Measurements from ENCODE around the gene ACOT9.
"Not testable (repeated sequence)": the region's sequence is repeated elsewhere in the genome, so short reads cannot be mapped to it uniquely, and the experiment has no call there.

ACOT9 gene

GRCh38 chrX:23765868-23766267, 22.8 kb upstream of the ACOT9 start:
- DNase-seq (ENCODE audit: low read depth in 3 of 3) = no peak

- no peak for DNase-seq (ENCODE audit: low read depth in 3 of 3)
Observed at GRCh38 chrX:23765449-23765848, 22.4 kb upstream of the ACOT9 start.

DNA sequence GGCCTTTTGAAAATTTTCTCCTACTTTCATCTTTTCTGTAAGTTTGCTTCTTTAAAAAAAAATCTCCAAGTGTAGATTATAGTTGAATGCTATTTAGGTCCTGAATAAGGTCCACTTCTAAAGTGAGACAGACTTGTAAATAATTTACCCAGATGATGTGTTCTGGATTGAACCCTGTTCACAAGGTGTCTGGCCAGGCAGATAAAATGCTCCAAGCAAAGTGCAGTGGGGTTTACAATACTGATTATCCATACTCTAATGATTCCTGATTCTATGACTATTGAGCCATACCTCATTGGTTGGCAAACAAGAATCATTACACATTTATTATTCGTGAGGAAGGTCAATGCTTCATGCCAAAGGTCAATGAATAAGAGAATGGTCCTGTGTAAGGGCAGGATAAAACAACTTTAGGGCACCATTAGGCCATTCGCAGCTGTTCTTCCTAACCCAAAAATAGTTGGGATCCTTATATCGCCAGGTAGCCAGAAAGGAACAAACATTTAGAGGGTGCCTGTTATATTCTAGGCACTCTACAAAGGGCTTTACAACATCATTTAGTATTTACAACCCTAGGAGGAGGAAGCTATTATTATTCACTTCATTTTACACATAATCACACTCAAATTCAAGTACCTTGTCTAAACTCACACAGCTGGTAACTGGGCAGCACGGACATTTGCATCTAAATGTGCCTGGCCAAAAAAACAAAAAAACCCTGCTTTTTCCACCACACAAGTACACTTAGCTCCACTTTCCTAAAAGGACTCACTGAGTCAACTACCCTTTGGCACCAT, 21.3 kb upstream of the ACOT9 start:
- DNase-seq (ENCODE audit: low read depth in 3 of 3) = no peak

DNA sequence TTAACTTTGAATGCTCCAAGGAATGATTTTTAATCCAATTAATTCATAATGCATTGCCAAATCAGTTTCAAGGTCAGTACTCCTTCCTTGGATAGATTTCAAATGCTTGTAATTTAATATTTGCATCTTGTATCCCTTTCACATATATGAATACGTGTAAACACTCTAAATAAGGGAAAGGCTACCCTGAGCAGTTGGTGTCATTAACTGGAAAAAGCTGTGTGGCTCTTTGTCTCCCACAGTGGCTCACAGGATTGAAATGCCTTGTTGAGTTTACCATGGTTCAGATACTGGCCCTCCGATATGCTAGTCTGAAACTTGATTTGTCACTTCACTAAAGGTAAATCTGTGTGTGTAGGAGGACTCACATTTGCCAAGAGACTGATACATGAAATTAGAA, 16.7 kb upstream of the ACOT9 start:
- DNase-seq (ENCODE audit: low read depth in 3 of 3) = no peak

DNA sequence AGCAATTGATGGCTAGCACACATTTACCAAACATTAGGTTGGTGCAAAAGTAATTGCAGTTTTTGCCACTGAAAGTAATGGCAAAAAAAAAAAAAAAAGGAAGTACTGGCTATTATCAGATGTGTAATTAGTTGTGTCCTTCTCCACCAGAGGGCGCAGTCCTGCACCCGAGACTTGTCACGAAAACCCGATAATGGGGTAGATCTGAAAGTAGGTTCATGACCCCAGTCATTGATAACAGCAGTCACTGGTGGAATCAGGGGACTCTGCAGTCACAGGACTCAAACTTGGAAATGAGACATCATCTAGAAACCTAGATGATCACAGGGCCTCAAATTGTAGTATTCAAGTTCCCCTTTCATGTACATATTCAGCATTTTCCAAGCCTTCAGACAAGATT, 13.1 kb upstream of the ACOT9 start:
- DNase-seq (ENCODE audit: low read depth in 3 of 3) = peak in 2 of 3 experiments; percentile 29 to 34

DNA sequence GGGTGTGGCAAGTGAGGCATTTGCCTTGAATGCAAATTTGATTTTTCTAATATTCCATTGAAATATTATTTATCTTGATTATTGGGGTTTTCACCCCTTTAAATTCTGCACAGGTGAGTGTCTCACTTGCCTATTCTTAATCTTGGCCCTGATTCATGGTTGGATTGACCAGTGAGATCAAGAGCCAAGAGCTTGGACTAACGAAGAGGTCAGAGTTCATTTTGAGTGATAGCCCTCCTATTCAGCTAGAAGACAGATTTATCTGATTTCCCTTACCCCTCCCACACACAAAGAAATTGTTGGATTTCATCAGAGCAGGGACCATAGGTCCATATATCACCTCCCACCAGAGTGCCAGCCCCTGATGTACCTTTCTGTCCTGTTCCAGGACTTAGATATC, 11.6 kb upstream of the ACOT9 start:
- DNase-seq (ENCODE audit: low read depth in 3 of 3) = no peak

- DNase-seq (ENCODE audit: low read depth in 3 of 3) = no peak
Observed at GRCh38 chrX:23752740-23753415, 9.8 kb upstream of the ACOT9 start.

- no peak for DNase-seq (ENCODE audit: low read depth in 3 of 3)
Observed at GRCh38 chrX:23749576-23749975, 6.5 kb upstream of the ACOT9 start.

DNA sequence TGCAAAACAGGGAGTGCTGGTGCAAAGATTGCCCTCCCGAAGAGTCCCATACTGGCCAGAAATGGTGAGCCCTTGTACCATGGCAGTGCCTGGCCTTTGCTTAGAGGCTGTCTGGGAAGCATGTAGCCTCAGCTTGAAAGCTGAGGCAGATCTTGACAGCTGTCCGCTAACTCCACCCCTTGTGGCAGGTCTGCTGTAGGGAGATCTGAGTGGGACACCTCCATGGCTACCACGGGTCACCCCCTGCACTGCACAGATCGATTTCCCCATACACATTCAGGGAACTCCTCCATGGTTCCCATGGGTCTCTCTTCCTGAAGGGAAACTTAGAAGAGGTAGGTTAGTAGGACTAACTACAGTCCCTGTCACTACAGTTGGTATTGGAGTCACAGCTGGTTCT, 6.1 kb upstream of the ACOT9 start:
- DNase-seq (ENCODE audit: low read depth in 3 of 3) = no peak

DNA sequence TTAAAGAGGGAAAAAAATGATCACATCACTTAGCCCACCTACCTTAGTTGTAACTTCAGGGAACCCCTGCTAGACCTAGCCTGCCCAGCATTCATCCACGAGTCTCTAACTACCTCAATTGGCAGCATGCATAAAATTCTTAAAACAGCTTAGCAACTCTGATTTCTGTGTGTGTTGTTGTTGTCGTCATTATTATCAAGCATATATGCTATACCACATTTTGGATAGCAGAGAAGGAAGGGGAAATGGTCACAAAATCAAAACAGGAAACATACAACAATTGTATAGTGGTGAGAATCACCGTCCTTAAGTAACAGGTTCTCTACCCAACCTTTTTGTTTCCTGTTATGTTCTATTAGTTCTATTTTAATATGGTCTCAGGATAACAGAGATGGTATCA, 2.7 kb upstream of the ACOT9 start:
- DNase-seq (ENCODE audit: low read depth in 3 of 3) = no peak

GRCh38 chrX:23743623-23743971, 521 bp upstream of the ACOT9 start:
- DNase-seq (ENCODE audit: low read depth in 3 of 3) = not testable (repeated sequence)

DNA sequence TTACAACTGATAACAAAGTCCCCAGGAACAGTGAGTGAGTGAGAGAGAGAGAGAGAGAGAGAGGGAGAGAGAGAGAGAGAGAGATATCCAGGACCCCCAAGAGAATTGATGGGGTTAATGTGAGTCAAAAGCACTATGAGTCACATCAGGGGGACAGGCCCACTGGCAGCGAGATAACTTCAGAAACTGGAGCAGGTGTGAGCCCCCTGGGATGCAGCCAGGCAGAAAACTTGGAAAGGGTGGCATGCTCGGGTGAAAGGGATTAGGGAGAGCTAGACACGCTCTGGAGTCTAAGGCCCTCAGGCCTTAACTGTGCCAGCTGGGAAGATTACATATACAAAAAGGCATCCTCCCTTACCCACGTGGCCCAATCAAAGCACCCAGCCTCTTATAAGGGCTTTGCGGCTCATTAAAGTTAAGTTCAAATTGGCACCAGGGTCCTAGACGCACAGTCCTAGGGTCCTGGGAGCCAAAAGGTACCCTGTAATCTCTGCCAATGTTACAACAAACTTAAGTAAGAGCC, 841 bp downstream of the ACOT9 start:
- no peak for DNase-seq (ENCODE audit: low read depth in 3 of 3)

- no peak for DNase-seq (ENCODE audit: low read depth in 3 of 3)
Observed at GRCh38 chrX:23737413-23737812, 5.7 kb downstream of the ACOT9 start.

- DNase-seq (ENCODE audit: low read depth in 3 of 3) = no peak
Observed at GRCh38 chrX:23736030-23736429, 7.0 kb downstream of the ACOT9 start.

- DNase-seq (ENCODE audit: low read depth in 3 of 3) = no peak
Observed at GRCh38 chrX:23732704-23733103, 10.4 kb downstream of the ACOT9 start.

GRCh38 chrX:23731951-23732350, 11.1 kb downstream of the ACOT9 start:
- DNase-seq (ENCODE audit: low read depth in 3 of 3) = no peak

DNA sequence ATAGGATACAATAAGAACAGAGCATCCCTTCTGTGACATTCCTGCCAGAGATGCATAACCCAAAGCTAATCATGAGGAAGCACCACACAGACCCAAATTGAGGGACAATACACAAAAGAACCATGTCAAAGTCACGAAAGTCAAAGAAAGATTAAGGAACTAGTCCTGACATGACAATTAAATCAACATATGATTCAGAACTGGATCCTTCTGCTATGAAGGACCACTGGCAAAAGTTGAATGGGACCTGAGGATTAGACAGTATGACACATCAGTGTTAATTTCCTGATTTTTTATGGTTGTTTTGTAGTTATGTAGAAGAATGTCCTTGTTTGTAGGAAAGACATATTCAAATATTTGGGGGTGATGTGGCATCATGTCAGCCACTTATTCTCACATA, 13.9 kb downstream of the ACOT9 start:
- DNase-seq (ENCODE audit: low read depth in 3 of 3) = no peak

DNA sequence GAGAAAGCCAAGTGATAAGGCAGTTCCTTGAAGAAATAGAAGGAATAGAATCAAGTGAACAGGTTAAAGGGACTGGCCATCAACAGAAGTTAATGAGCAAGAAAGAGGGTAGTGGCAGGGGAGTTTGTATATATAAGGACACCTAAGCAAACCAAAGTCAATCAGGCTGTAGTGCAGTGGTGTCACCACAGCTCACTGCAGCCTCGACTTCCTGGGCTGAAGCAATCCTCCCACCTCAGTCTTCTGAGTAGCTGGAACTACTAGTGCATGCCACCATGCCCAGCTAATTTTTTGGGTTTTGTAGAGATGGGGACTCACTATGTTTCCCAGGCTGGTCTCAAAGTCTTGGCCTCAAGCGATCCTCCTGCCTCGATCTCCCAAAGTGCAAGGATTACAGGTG, 15.9 kb downstream of the ACOT9 start:
- no peak for DNase-seq (ENCODE audit: low read depth in 3 of 3)

- DNase-seq (ENCODE audit: low read depth in 3 of 3) = no peak
Observed at GRCh38 chrX:23726191-23726590, 16.9 kb downstream of the ACOT9 start.

DNA sequence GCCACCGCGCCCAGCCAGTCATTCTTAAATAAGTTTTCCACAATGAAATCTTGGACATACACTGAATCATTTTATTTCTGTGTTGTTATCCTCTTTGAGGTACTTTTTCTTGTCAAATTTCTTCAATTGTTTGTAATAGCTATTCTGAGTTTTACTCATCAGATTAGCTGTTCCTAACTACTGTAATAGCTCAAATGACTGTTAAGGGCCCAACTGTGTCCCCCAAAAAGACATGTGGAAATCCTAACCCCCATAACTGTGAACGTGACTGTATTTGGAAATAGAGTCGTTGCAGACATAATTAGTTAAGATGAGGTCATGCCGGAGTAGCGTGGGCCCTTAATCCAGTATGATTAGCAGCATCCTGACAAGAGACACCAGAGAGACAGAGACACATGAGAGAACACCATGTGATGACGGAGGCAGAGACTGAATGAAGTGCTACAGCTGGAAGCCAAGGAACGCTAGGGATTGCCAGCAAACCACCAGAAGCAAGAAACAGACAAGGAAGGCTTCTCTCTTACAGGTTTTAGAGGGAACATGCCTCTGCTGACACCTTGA, 22.9 kb downstream of the ACOT9 start:
- DNase-seq (ENCODE audit: low read depth in 3 of 3) = no peak

DNA sequence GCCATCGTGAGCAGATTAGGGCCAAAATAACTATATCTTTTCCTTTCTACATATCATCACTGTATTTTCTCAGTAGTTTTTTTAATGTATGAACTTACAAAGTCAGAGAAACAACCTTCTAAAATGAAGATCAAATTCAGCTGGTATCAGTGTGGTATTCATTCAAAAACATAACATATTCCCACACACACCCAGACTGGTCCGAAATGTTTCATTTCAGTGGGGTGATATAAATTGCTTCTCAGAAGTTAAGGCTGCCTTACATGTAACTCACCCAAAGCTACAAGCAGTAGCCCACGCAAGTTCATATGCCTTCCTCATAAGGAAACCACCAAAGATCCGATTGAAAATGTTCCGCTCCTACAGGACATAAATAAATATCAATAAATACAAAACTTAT, 37.8 kb downstream of the ACOT9 start:
- DNase-seq (ENCODE audit: low read depth in 3 of 3) = no peak

DNA sequence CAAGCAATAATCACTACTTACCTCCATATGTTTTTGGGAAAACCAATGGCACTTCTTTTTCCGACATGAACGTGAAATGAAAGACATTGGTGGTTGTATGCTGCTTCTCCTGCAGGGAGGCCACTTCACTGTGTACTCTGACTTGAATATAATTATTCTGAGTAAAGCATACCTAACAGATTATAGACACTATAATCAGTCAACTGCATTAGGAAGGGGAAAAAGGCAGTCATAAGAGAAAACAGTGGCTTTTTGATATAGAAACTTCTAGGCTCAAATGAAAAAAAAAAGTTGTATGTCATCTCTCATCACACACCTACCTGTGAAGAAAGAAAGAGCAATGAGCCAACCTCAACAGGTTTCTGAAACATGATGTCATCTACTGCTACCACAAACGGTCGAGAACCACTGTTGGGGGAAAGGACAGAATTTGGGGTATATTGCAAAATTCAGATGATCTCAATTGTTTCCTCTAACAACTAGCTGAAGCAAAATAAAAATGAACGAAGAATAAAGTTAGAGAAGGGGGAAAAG, 38.3 kb downstream of the ACOT9 start:
- DNase-seq (ENCODE audit: low read depth in 3 of 3) = no peak

All from stimulated activated CD4-positive, alpha-beta T cell treated with anti-CD3 and anti-CD28 coated beads, TNF-alpha, amount 100 ng/mL, for 24 hours (primary cell).